CD14-positive monocyte (primary cell): ENCODE data around the gene CDKN2AIPNL. TPM values are rescaled to one million over a fixed set of nuclear protein-coding genes. Genes with fewer than 3 reads are reported as not detected.

Experiments
- DNase-seq, 3 donors: peaks; one replicate each; pipeline ENCODE4 v3.0.0-alpha.2; 2011 to 2022
- H2AFZ ChIP-seq: 2 replicates; pipeline ENCODE4 v1.6.0; 2012; ENCODE audit warnings: mild to moderate bottlenecking, low read depth, low read length, inconsistent platforms; ENCODE audit not compliant: insufficient read depth, poor library complexity, severe bottlenecking
- H3K27ac ChIP-seq, 2 donors: 1 replicate in 1 of 2; 2 replicates in 1 of 2; pipeline ENCODE4 v1.5.1; 2012 to 2013; ENCODE audit warnings: low read length in 2 of 2, control low read depth in 1 of 2, inconsistent platforms in 1 of 2, low read depth in 1 of 2, mild to moderate bottlenecking in 1 of 2
- H3K27me3 ChIP-seq, 2 donors: one replicate each; pipeline versions ENCODE4 v1.6.0 to v1.6.1; 2011 to 2013; ENCODE audit warnings: low read length in 2 of 2; ENCODE audit not compliant: control insufficient read depth in 2 of 2, insufficient read depth in 2 of 2
- H3K36me3 ChIP-seq, 2 donors: replicated peaks in 1 of 2; 1 replicate in 1 of 2; 2 replicates in 1 of 2; pipeline versions ENCODE4 v1.5.1 to v1.6.1; 2012 to 2013; ENCODE audit warnings: low read length in 2 of 2, control low read depth in 1 of 2, inconsistent platforms in 1 of 2, mild to moderate bottlenecking in 1 of 2; ENCODE audit not compliant: insufficient read depth in 2 of 2, control insufficient read depth in 1 of 2
- H3K4me1 ChIP-seq, 2 donors: 1 replicate in 1 of 2; 2 replicates in 1 of 2; pipeline versions ENCODE4 v1.5.1 to v1.6.1; 2012 to 2013; ENCODE audit warnings: low read length in 2 of 2, control low read depth in 1 of 2, inconsistent platforms in 1 of 2, mild to moderate bottlenecking in 1 of 2, moderate library complexity in 1 of 2; ENCODE audit not compliant: insufficient read depth in 2 of 2, control insufficient read depth in 1 of 2
- H3K4me2 ChIP-seq: replicated peaks from 2 replicates; pipeline ENCODE3; 2012; ENCODE audit warnings: low read length, moderate library complexity, mild to moderate bottlenecking; ENCODE audit not compliant: poor library complexity, severe bottlenecking; ENCODE audit errors: extremely low read depth
- H3K4me3 ChIP-seq, 3 experiments: fragments of 200-600 bp in 1 of 3; sonication (generic) in 1 of 3; replicated peaks in 1 of 3; 1 replicate in 2 of 3; 2 replicates in 1 of 3; pipeline ENCODE4 v1.5.1; 2011 to 2013; ENCODE audit warnings: low read length in 3 of 3, mild to moderate bottlenecking in 3 of 3, control low read depth in 2 of 3, low read depth in 2 of 3, inconsistent platforms in 1 of 3, moderate library complexity in 1 of 3
- H3K79me2 ChIP-seq: 2 replicates; pipeline ENCODE4 v1.6.0; 2012; ENCODE audit warnings: mild to moderate bottlenecking, control low read depth, inconsistent platforms, low read length, moderate library complexity; ENCODE audit not compliant: insufficient read depth
- H3K9ac ChIP-seq: 2 replicates; pipeline ENCODE4 v1.6.0; 2017; ENCODE audit warnings: low read length, mild to moderate bottlenecking; ENCODE audit not compliant: insufficient read depth, poor library complexity, severe bottlenecking
- H3K9me3 ChIP-seq, 2 donors: replicated peaks in 1 of 2; 1 replicate in 1 of 2; 2 replicates in 1 of 2; pipeline versions ENCODE4 v1.5.1 to v1.6.1; 2012 to 2013; ENCODE audit warnings: low read length in 2 of 2, control low read depth in 1 of 2; ENCODE audit not compliant: control insufficient read depth in 1 of 2, insufficient read depth in 1 of 2
- H4K20me1 ChIP-seq: 2 replicates; pipeline ENCODE4 v1.6.0; 2012; ENCODE audit warnings: mild to moderate bottlenecking, low read length, control low read depth, moderate library complexity; ENCODE audit not compliant: insufficient read depth
- H3K27ac Mint-ChIP-seq, 7 donors: one replicate each; pipeline ENCODE4 v1.8.0; 2020; ENCODE audit warnings: mild to moderate bottlenecking in 7 of 7, mixed read lengths in 7 of 7, moderate library complexity in 6 of 7, inconsistent platforms in 2 of 7
- H3K27me3 Mint-ChIP-seq, 3 donors: one replicate each; pipeline ENCODE4 v1.8.0; 2021 to 2022; ENCODE audit warnings: low read depth in 3 of 3, mild to moderate bottlenecking in 3 of 3, mixed read lengths in 3 of 3, moderate library complexity in 3 of 3, inconsistent platforms in 1 of 3
- H3K36me3 Mint-ChIP-seq, 2 donors: one replicate each; pipeline ENCODE4 v1.8.0; 2020; ENCODE audit warnings: mixed read lengths in 2 of 2, inconsistent platforms in 1 of 2, mild to moderate bottlenecking in 1 of 2
- H3K4me1 Mint-ChIP-seq: one replicate; pipeline ENCODE4 v1.8.0; 2020; ENCODE audit warnings: mild to moderate bottlenecking, mixed read lengths
- H3K4me3 Mint-ChIP-seq, 2 donors: one replicate each; pipeline ENCODE4 v1.8.0; 2020; ENCODE audit warnings: mild to moderate bottlenecking in 2 of 2, mixed read lengths in 2 of 2, moderate library complexity in 1 of 2
- H3K9me3 Mint-ChIP-seq, 7 donors: one replicate each; pipeline ENCODE4 v1.8.0; 2020 to 2022; ENCODE audit warnings: mixed read lengths in 7 of 7, mild to moderate bottlenecking in 6 of 7, moderate library complexity in 6 of 7, inconsistent platforms in 2 of 7
- CTCF ChIP-seq: fragments of 200-600 bp; IDR thresholded peaks from one replicate; pipeline ENCODE4 v1.8.0; 2022; ENCODE audit warnings: antibody characterized with exemption, mild to moderate bottlenecking
- WGBS: methylation state at CpG from one replicate; pipeline ENCODE4 v1.1.5; 2013; ENCODE audit warnings: missing lambda C conversion rate; ENCODE audit not compliant: insufficient coverage; 5-methylcytosine and 5-hydroxymethylcytosine counted together
- intact Hi-C, 2 donors: fragments of 100-400 bp; cut with micrococcal nuclease; formaldehyde crosslinking; loops; one replicate each; pipeline versions ENCODE4 v1.15.0 to v1.15.1; 2023
- polyA plus RNA-seq, 3 donors: library from polyadenylated mRNA; depleted of rRNA in 1 of 3; unstranded in 2 of 3; stranded (reverse) in 1 of 3; fragments of 300-500 nt in 2 of 3; fragments of >200 nt in 1 of 3; fragmentation: Illumina TruSeq in 2 of 3; gene quantifications; 1 replicate in 2 of 3; 2 replicates in 1 of 3; pipeline ENCODE4 v1.2.3, GENCODE V29; 2012 to 2021

Gene CDKN2AIPNL
- polyA plus RNA-seq, 3 donors: 6.9 to 20.0 (median 15.0) TPM

- peaks cover 0 to 1% (median 0%) of the 10 kb centered on the region in 3 donors for H3K27me3 Mint-ChIP-seq
- Histone ChIP-seq H3K27me3 (no peaks in the 10 kb centered on the region), H3K4me1 (no peaks in the 10 kb centered on the region), H2AFZ (no peak overlapping the region), H3K36me3 (peaks cover 73 to 96% of the 10 kb centered on the region in 2 donors), H3K27ac (no peak overlapping the region), H3K4me3 (no peak overlapping the region), H3K9me3 (no peaks in the 10 kb centered on the region), H3K4me2 (no peak overlapping the region), H3K79me2 (no peaks in the 10 kb centered on the region), H4K20me1 (peaks cover 61% of the 10 kb centered on the region), H3K9ac (no peak overlapping the region)
- H3K9me3 Mint-ChIP-seq: no peaks in the 10 kb centered on the region
- no peaks in the 10 kb centered on the region for H3K4me1 Mint-ChIP-seq
- intact Hi-C loops: no loop called here
- H3K27ac Mint-ChIP-seq: peak overlapping the region in 2 of 7 donors; percentile 24 to 46
- H3K36me3 Mint-ChIP-seq: peaks cover 72 to 88% of the 10 kb centered on the region in 2 donors
- TF ChIP-seq CTCF: no peak
- no peak for DNase-seq
- no peak overlapping the region for H3K4me3 Mint-ChIP-seq
- 93% methylated on average over 5 of the region's 7 CpGs for WGBS
Observed at GRCh38 chr5:134394932-134395331, 16.7 kb downstream of the CDKN2AIPNL start.

GRCh38 chr5:134392301-134392700 is 19.4 kb downstream of the CDKN2AIPNL start:
- no peak for TF ChIP-seq CTCF
- H3K4me1 Mint-ChIP-seq: no peaks in the 10 kb centered on the region
- H3K79me2 ChIP-seq: no peaks in the 10 kb centered on the region
- H3K9me3 ChIP-seq: no peaks in the 10 kb centered on the region
- DNase-seq: no peak
- no peak overlapping the region for H3K27ac ChIP-seq
- peaks cover 72 to 97% of the 10 kb centered on the region in 2 donors for H3K36me3 Mint-ChIP-seq
- H4K20me1 ChIP-seq: peaks cover 72% of the 10 kb centered on the region
- WGBS: 100% methylated on average over 1 of the region's 2 CpGs
- no peak overlapping the region for H3K4me3 Mint-ChIP-seq
- H3K36me3 ChIP-seq: peaks cover 81 to 100% of the 10 kb centered on the region in 2 donors
- H3K9ac ChIP-seq: no peak overlapping the region
- intact Hi-C loops: no loop called here
- H3K4me3 ChIP-seq: no peak overlapping the region
- H3K4me1 ChIP-seq: no peaks in the 10 kb centered on the region
- H3K27me3 Mint-ChIP-seq: peaks cover 0 to 1% (median 0%) of the 10 kb centered on the region in 3 donors
- no peak overlapping the region for H2AFZ ChIP-seq
- H3K27me3 ChIP-seq: no peaks in the 10 kb centered on the region
- H3K9me3 Mint-ChIP-seq: peaks cover 0 to 2% (median 0%) of the 10 kb centered on the region in 7 donors
- no peak overlapping the region for H3K27ac Mint-ChIP-seq
- H3K4me2 ChIP-seq: no peak overlapping the region
